ENCODE data around the gene ERLEC1. TPM values are rescaled to one million over a fixed set of nuclear protein-coding genes. Genes with fewer than 3 reads are reported as not detected.

Gene ERLEC1
- total RNA-seq, 1 donor from 2014 or later = 37.9 TPM

DNA sequence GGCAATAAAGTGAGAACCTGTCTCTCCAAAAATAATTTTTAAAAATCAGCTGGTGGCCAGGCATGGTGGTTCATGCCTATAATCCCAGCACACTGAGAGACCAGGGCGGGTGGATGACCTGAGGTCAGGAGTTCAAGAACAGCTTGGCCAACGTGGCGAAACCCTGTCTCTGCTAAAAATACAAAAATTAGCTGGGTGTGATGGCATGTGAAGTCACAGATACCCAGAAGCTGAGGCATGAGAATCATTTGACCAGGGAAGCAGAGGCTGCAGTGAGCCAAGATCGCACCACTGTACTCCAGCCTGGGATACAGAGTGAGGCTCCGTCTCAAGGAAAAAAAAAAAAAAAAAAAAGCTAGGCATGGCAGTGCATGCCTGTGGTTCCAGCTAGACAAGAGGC is 80.3 kb downstream of the ERLEC1 start:
- no peaks in the 10 kb centered on the region for H3K27me3 Mint-ChIP-seq
- no peak for DNase-seq (ENCODE audit: low spot score, unreplicated experiment)
- no peaks in the 10 kb centered on the region for H3K4me1 Mint-ChIP-seq (ENCODE audit: low read depth)
- no peak overlapping the region for H3K4me3 Mint-ChIP-seq (ENCODE audit: low read depth)
- H3K27ac Mint-ChIP-seq = no peak overlapping the region
- H3K9me3 Mint-ChIP-seq (ENCODE audit: low read depth) = no peaks in the 10 kb centered on the region
- peaks cover 21% of the 10 kb centered on the region for H3K36me3 Mint-ChIP-seq (ENCODE audit: insufficient read depth)
- TF ChIP-seq, protein P1, sequence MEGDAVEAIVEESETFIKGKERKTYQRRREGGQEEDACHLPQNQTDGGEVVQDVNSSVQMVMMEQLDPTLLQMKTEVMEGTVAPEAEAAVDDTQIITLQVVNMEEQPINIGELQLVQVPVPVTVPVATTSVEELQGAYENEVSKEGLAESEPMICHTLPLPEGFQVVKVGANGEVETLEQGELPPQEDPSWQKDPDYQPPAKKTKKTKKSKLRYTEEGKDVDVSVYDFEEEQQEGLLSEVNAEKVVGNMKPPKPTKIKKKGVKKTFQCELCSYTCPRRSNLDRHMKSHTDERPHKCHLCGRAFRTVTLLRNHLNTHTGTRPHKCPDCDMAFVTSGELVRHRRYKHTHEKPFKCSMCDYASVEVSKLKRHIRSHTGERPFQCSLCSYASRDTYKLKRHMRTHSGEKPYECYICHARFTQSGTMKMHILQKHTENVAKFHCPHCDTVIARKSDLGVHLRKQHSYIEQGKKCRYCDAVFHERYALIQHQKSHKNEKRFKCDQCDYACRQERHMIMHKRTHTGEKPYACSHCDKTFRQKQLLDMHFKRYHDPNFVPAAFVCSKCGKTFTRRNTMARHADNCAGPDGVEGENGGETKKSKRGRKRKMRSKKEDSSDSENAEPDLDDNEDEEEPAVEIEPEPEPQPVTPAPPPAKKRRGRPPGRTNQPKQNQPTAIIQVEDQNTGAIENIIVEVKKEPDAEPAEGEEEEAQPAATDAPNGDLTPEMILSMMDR (IDR thresholded peaks at IDR 0.05; ENCODE audit: unreplicated experiment) = no peak

DNA sequence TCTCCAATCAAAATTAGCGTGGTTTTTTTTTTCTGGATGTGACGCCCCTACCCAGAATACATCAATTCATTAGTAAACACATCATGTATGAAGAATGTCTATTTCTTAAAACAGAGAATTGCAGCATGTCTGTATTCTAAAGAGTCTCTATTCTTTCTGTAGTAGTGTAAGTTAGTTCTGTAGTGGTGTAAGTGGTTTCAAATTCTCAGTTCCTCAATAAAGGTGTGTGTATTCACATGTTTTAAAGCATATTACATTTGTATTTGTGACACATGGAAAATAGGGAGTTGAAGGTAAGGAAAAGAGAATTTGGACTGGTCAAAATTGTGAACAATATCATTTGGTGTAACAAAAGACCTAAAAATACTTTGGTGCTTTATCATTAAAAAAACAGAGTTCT is 80.9 kb downstream of the ERLEC1 start:
- H3K4me3 Mint-ChIP-seq (ENCODE audit: low read depth) = no peak overlapping the region
- peaks cover 19% of the 10 kb centered on the region for H3K36me3 Mint-ChIP-seq (ENCODE audit: insufficient read depth)

More for the DNA sequence above, 80.9 kb downstream of the ERLEC1 start:
- TF ChIP-seq, protein P1 (IDR thresholded peaks at IDR 0.05; ENCODE audit: unreplicated experiment) = no peak
- H3K27me3 Mint-ChIP-seq = no peaks in the 10 kb centered on the region
- H3K9me3 Mint-ChIP-seq (ENCODE audit: low read depth) = no peaks in the 10 kb centered on the region
- no peak for DNase-seq (ENCODE audit: low spot score, unreplicated experiment)
- H3K4me1 Mint-ChIP-seq (ENCODE audit: low read depth) = no peaks in the 10 kb centered on the region
- no peak overlapping the region for H3K27ac Mint-ChIP-seq

Small RNAs within 50 kb of the gene (microRNA-seq; reads per million reads assigned to microRNA genes)
- not detected for gene MIR3682 (ENCODE audit: borderline number of aligned reads, unreplicated experiment)

Other genes with a start within 250 kb of the ERLEC1 start
- 1.6 and 2.9 TPM in 2 replicates for gene CHAC2, start 19.2 kb upstream of the ERLEC1 start, total RNA-seq
- 31.3 and 31.4 TPM in 2 replicates for gene ASB3, start 91 bp upstream of the ERLEC1 start, total RNA-seq
- gene GPR75, start 72.9 kb downstream of the ERLEC1 start, total RNA-seq = 3.9 and 4.4 TPM in 2 replicates
- 63.9 and 69.9 TPM in 2 replicates for gene PSME4, start 183.9 kb downstream of the ERLEC1 start, total RNA-seq

Measured in progenitor cell of endocrine pancreas (in vitro differentiated cells).